Karpas-422 (cell line): ENCODE results near the gene SPRR1A. TPM values are rescaled to one million over a fixed set of nuclear protein-coding genes. Genes with fewer than 3 reads are reported as not detected.

ENCODE experiments used
- DNase-seq: peaks from one replicate; pipeline ENCODE4 v3.0.0-alpha.2; 2015
- H2AFZ ChIP-seq: fragments of 200-600 bp; sonication (generic); 2 replicates; pipeline ENCODE4 v1.6.1; 2014; ENCODE audit warnings: antibody characterized with exemption, low read length, mixed read lengths
- H3K27ac ChIP-seq: fragments of 200-600 bp; sonication (generic); 2 replicates; pipeline ENCODE4 v1.5.1; 2014; ENCODE audit warnings: mild to moderate bottlenecking, low read length, moderate library complexity
- H3K27me3 ChIP-seq: fragments of 200-600 bp; sonication (generic); 2 replicates; pipeline ENCODE4 v1.6.1; 2014; ENCODE audit warnings: low read length, mixed read lengths
- H3K36me3 ChIP-seq: fragments of 200-600 bp; sonication (generic); 2 replicates; pipeline ENCODE4 v1.6.1; 2014; ENCODE audit warnings: low read length, mixed read lengths; ENCODE audit not compliant: insufficient read depth
- H3K4me1 ChIP-seq: fragments of 200-600 bp; sonication (generic); 2 replicates; pipeline ENCODE4 v1.6.1; 2014; ENCODE audit warnings: mild to moderate bottlenecking, low read length, mixed read lengths
- H3K4me2 ChIP-seq: fragments of 200-600 bp; sonication (generic); 2 replicates; pipeline ENCODE4 v1.6.1; 2014; ENCODE audit warnings: low read length, low read depth, mild to moderate bottlenecking; ENCODE audit not compliant: poor library complexity, severe bottlenecking
- H3K4me3 ChIP-seq: fragments of 200-600 bp; sonication (generic); 2 replicates; pipeline ENCODE4 v1.5.1; 2014; ENCODE audit warnings: mild to moderate bottlenecking, antibody characterized with exemption, low read length, mixed read lengths
- H3K79me2 ChIP-seq: fragments of 200-600 bp; sonication (generic); 2 replicates; pipeline ENCODE4 v1.6.1; 2014; ENCODE audit warnings: mild to moderate bottlenecking, low read length, mixed read lengths
- H3K9ac ChIP-seq: fragments of 200-600 bp; sonication (generic); 2 replicates; pipeline ENCODE4 v1.6.0; 2014; ENCODE audit warnings: low read length
- H3K9me2 ChIP-seq: fragments of 200-600 bp; sonication (generic), shearing (Covaris generic); replicated peaks from 2 replicates; pipeline ENCODE4 v1.6.0; 2014; ENCODE audit warnings: mild to moderate bottlenecking, low read length, moderate library complexity; ENCODE audit not compliant: insufficient read depth
- H3K9me3 ChIP-seq: fragments of 300-700, 200-600 bp; sonication (generic); 2 replicates; pipeline ENCODE4 v1.6.1; 2014; ENCODE audit warnings: low read length, mixed read lengths
- H4K20me1 ChIP-seq: fragments of 200-600 bp; sonication (generic); 2 replicates; pipeline ENCODE4 v1.6.1; 2014; ENCODE audit warnings: mild to moderate bottlenecking, antibody characterized with exemption, low read length, low read depth; ENCODE audit not compliant: insufficient read depth
- total RNA-seq: library from RNA; depleted of rRNA; stranded (reverse); fragments of >200 nt; shearing (Covaris generic); gene quantifications from 2 replicates; pipeline ENCODE4 v1.2.3, GENCODE V29; 2014; ENCODE audit warnings: low replicate concordance

Gene SPRR1A
- total RNA-seq, 1 experiment from 2014 or later: not detected

DNA sequence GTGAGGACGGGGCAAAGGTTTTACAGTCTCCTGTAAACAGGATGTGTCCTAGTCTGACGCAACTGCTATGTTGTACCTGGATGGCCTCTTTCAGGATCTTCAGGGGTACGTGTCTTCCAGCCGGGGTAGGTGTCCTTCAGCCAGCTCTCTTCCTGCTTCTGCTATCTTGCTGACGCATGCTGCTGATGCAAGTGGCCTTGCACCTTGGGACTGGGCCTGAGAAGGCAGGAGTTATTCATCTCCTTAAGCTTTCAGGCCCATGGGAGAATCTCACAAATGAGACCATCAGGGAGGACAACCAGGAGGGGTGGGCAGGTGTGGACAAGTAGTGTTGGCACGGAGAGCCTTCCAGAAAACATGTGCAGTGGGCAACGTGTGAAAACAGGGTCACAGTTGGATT is 39.2 kb downstream of the SPRR1A start:
- no peaks in the 10 kb centered on the region for H4K20me1 ChIP-seq
- peaks cover 53% of the 10 kb centered on the region for H3K4me1 ChIP-seq
- no peak overlapping the region for H3K4me2 ChIP-seq
- no peaks in the 10 kb centered on the region for H3K9me2 ChIP-seq
- H3K27me3 ChIP-seq: no peaks in the 10 kb centered on the region
- H3K9me3 ChIP-seq: no peaks in the 10 kb centered on the region
- no peaks in the 10 kb centered on the region for H3K36me3 ChIP-seq
- H3K79me2 ChIP-seq: no peaks in the 10 kb centered on the region
- no peak overlapping the region for H3K9ac ChIP-seq
- no peak for DNase-seq
- H2AFZ ChIP-seq: 0 out of 2 replicates have a peak overlapping the region, but pooled peaks have one; percentile 30
- no peak overlapping the region for H3K4me3 ChIP-seq
- H3K27ac ChIP-seq: peak overlapping the region; percentile 75

DNA sequence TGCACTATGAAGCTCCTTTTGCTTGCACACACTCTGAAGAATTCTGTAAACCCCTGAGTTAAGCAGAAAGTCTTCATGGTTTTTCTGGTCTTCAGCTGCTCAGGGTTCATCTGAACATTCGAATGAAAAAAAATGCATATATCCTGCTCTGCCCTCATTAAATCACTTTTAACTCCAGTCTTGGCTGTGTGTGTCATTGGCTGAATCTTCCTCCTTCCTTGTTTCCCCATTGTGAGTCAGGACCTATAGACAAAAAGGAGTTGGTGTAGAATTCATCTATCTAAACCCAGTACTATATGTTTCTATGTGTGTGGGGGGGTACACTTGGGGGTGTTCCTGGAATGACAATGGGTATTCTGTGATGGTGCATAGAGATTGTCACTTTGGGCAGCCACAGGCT is 40.5 kb downstream of the SPRR1A start:
- peaks cover 53% of the 10 kb centered on the region for H3K4me1 ChIP-seq
- H3K79me2 ChIP-seq: no peaks in the 10 kb centered on the region

DNA sequence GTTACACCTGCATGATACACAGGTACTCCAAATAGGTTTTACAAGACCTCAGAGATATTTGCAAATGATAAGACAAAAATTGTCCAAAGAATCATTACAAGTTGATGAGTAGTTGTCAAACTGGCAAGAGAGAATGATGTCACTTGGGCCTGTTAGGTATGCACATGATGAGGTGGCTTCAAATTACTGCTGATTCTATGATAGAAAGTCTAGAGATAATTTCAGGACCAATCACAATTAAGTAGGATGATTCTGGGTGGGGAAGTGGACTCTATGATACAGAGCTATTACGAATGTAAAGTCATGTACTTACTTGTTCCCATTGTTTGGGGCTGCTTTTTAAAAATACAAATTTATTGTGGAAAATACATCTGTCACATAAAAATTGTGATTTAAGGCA is 41.9 kb downstream of the SPRR1A start:
- no peak for DNase-seq
- no peaks in the 10 kb centered on the region for H3K27me3 ChIP-seq
- H3K27ac ChIP-seq: no peak overlapping the region
- peaks cover 47% of the 10 kb centered on the region for H3K4me1 ChIP-seq
- H3K79me2 ChIP-seq: no peaks in the 10 kb centered on the region
- no peak overlapping the region for H3K4me2 ChIP-seq
- H3K9ac ChIP-seq: no peak overlapping the region
- H3K36me3 ChIP-seq: no peaks in the 10 kb centered on the region
- H4K20me1 ChIP-seq: no peaks in the 10 kb centered on the region
- H3K4me3 ChIP-seq: no peak overlapping the region
- no peaks in the 10 kb centered on the region for H3K9me3 ChIP-seq
- no peak overlapping the region for H2AFZ ChIP-seq
- no peaks in the 10 kb centered on the region for H3K9me2 ChIP-seq

More for the DNA sequence above, 40.5 kb downstream of the SPRR1A start:
- Histone ChIP-seq H4K20me1 (no peaks in the 10 kb centered on the region), H3K27ac (no peak overlapping the region), H3K9me2 (no peaks in the 10 kb centered on the region), H3K9ac (no peak overlapping the region), H2AFZ (no peak overlapping the region), H3K27me3 (no peaks in the 10 kb centered on the region), H3K9me3 (no peaks in the 10 kb centered on the region), H3K4me3 (no peak overlapping the region), H3K36me3 (no peaks in the 10 kb centered on the region), H3K4me2 (no peak overlapping the region)
- DNase-seq: no peak

DNA sequence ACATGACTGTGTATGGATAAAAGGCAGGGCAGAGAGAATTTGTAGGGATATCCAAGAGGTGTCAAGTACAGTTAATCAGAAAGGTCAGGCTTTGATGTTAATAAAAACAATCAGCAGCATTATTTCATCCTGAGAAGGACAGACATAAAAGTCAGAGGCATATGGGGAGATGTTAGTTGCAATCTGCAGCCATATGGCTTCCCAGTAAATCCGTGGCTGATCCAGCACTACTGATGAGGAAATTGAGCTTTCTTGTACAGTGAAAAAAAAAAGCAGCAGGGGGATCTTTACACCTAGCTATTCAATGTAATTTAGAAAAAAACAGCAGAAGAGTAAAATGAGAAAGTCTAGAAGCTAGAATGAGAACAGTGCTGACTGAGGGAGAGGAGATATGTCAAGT is 44.9 kb downstream of the SPRR1A start:
- H3K4me1 ChIP-seq: peaks cover 32% of the 10 kb centered on the region
- no peak overlapping the region for H3K27ac ChIP-seq
- H3K4me2 ChIP-seq: no peak overlapping the region
- no peaks in the 10 kb centered on the region for H3K9me3 ChIP-seq
- no peaks in the 10 kb centered on the region for H3K9me2 ChIP-seq
- no peaks in the 10 kb centered on the region for H3K27me3 ChIP-seq
- no peak for DNase-seq
- H3K79me2 ChIP-seq: no peaks in the 10 kb centered on the region
- no peaks in the 10 kb centered on the region for H3K36me3 ChIP-seq
- H3K9ac ChIP-seq: no peak overlapping the region
- H2AFZ ChIP-seq: no peak overlapping the region
- no peaks in the 10 kb centered on the region for H4K20me1 ChIP-seq
- H3K4me3 ChIP-seq: no peak overlapping the region

DNA sequence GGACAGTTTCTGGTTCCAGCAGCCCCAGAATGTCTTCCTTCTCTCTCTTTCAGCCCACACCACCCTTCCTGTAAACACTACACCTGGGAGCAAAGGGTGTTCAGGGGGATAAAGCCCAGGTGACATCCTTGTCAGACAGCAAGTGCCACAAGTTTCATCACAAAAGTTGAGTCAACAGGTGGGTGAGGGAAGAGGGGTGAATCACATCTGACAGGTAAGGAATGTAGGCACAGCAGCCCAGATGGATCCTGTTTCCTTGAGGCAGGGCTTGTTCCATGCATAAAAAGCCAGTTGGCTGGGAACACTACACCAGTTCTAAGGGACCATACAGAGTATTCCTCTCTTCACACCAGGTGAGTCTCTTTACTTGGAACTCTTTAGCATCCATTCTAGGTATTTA is 47.0 kb downstream of the SPRR1A start, which contains the start of gene SPRR1B:
Gene SPRR1B (plus strand): TSS at position 309 of the 400 bp plus-strand sequence. CDS start 1,143 bp downstream, outside the sequence.
- Histone ChIP-seq H3K79me2 (no peaks in the 10 kb centered on the region), H3K9ac (no peak within 1 kb of the TSS), H3K27ac (no peak within 1 kb of the TSS), H3K36me3 (no peaks in the 10 kb centered on the region), H3K27me3 (no peaks in the 10 kb centered on the region), H2AFZ (no peak within 1 kb of the TSS), H3K4me1 (peaks cover 17% of the 10 kb centered on the region), H3K9me3 (no peaks in the 10 kb centered on the region), H4K20me1 (no peaks in the 10 kb centered on the region), H3K4me2 (no peak within 1 kb of the TSS), H3K4me3 (no peak within 1 kb of the TSS), H3K9me2 (no peaks in the 10 kb centered on the region)
- no peak for DNase-seq

DNA sequence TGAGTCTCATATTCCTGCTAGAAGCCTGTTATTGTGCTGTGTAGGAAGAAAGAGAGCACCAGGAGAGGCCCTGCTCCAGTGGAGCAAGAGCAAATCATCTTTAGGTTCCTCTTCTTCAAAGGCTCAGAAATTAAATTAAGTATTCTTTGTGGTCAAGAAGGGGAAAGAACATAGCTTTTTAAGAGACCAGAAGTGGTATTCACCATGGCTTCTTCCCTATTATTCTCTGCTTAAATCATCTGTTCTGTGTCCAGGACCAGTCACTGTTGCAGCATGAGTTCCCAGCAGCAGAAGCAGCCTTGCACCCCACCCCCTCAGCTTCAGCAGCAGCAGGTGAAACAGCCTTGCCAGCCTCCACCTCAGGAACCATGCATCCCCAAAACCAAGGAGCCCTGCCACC is 48.2 kb downstream of the SPRR1A start:
- no peak overlapping the region for H3K9ac ChIP-seq
- DNase-seq: no peak

DNA sequence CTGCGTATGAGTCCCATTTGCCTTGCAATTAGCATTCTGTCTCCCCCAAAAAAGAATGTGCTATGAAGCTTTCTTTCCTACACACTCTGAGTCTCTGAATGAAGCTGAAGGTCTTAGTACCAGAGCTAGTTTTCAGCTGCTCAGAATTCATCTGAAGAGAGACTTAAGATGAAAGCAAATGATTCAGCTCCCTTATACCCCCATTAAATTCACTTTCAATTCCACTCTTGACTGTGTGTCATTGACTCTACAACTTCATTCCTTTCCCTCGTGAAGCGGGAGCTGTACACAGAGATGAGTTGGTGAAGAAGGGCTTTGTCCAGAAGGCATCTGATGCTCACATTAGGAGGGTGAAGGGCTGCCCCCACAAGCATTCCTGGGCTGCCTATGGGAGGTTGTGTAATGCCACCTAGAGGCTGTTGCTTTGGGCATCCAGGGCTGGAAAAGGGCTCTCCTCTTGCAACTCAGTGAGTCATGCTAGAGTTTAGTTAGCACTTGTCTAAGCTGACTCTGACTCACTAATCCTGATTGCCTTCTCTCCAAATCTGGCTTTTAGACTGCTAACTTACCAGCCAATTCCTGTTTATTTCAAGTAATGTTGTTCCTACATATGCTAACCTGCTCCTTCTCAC is 48.9 kb downstream of the SPRR1A start:
- Histone ChIP-seq H3K9me3 (no peaks in the 10 kb centered on the region), H3K9ac (no peak overlapping the region), H2AFZ (no peak overlapping the region), H3K4me2 (no peak overlapping the region), H3K4me1 (peaks cover 15% of the 10 kb centered on the region), H3K36me3 (no peaks in the 10 kb centered on the region), H3K9me2 (no peaks in the 10 kb centered on the region), H4K20me1 (no peaks in the 10 kb centered on the region), H3K27me3 (no peaks in the 10 kb centered on the region), H3K79me2 (no peaks in the 10 kb centered on the region), H3K27ac (no peak overlapping the region), H3K4me3 (no peak overlapping the region)
- peak; percentile 77 for DNase-seq

More for the DNA sequence above, 48.2 kb downstream of the SPRR1A start:
- Histone ChIP-seq H3K9me3 (no peaks in the 10 kb centered on the region), H3K79me2 (no peaks in the 10 kb centered on the region), H2AFZ (no peak overlapping the region), H3K4me2 (no peak overlapping the region), H3K36me3 (no peaks in the 10 kb centered on the region), H3K4me3 (no peak overlapping the region), H3K27me3 (no peaks in the 10 kb centered on the region), H3K27ac (no peak overlapping the region), H4K20me1 (no peaks in the 10 kb centered on the region), H3K4me1 (peaks cover 15% of the 10 kb centered on the region), H3K9me2 (no peaks in the 10 kb centered on the region)

DNA sequence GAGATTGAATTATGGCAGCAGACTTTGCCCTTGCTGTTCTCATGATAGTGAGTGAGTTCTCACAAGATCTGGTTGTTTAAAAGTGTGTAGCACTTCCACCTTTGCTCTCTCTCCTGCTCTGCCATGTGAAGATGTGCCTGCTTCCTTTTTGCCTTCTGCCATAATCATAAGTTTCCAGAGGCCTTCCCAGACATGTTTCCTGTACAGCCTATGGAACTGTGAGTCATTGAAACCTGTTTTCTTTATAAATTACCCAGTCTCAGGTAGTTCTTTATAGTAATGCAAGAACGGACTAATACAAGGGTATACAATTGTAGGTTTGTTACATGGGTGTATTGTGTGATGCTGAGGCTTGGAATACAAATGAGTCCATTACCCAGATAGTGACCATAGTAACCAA is 51.3 kb downstream of the SPRR1A start:
- Histone ChIP-seq H3K9ac (no peak overlapping the region), H3K9me3 (no peaks in the 10 kb centered on the region), H3K36me3 (no peaks in the 10 kb centered on the region), H3K4me3 (no peak overlapping the region), H3K4me2 (no peak overlapping the region), H3K9me2 (no peaks in the 10 kb centered on the region), H3K4me1 (peaks cover 15% of the 10 kb centered on the region), H2AFZ (no peak overlapping the region), H4K20me1 (no peaks in the 10 kb centered on the region), H3K79me2 (no peaks in the 10 kb centered on the region), H3K27ac (no peak overlapping the region), H3K27me3 (peaks cover 2% of the 10 kb centered on the region; the same call in 1 of the 2 replicates)
- no peak for DNase-seq
